HT-29 (cell line): ENCODE measurements around the gene HUNK. TPM values are rescaled to one million over a fixed set of nuclear protein-coding genes. Genes with fewer than 3 reads are reported as not detected.

Experiments
- DNase-seq: peaks from one replicate; pipeline ENCODE4 v3.0.0-alpha.2; 2015; ENCODE audit warnings: low spot score
- total RNA-seq: library from RNA; depleted of rRNA; stranded (reverse); fragments of >200 nt; shearing (Covaris generic); gene quantifications from 2 replicates; pipeline ENCODE4 v1.2.3, GENCODE V29; 2014

Gene HUNK
- total RNA-seq, 1 experiment from 2014 or later = not detected

- DNase-seq = no peak
These were observed 80.0 kb downstream of the HUNK start for GRCh38 chr21:31952828-31953227.

GRCh38 chr21:31957631-31958030 lies 84.8 kb downstream of the HUNK start:
- DNase-seq = no peak

- DNase-seq = no peak
These were observed 87.1 kb downstream of the HUNK start for GRCh38 chr21:31959881-31960280.

- DNase-seq = no peak
These were observed 88.2 kb downstream of the HUNK start for GRCh38 chr21:31961027-31961426.

- DNase-seq = no peak
These were observed 88.9 kb downstream of the HUNK start for GRCh38 chr21:31961704-31962103.

GRCh38 chr21:31964692-31965091 lies 91.9 kb downstream of the HUNK start:
- no peak for DNase-seq

- no peak for DNase-seq
These were observed 94.5 kb downstream of the HUNK start for GRCh38 chr21:31967334-31967733.

- DNase-seq = no peak
These were observed 99.8 kb downstream of the HUNK start for GRCh38 chr21:31972622-31973021.

GRCh38 chr21:31973402-31973944 lies 100.7 kb downstream of the HUNK start:
- DNase-seq = no peak

GRCh38 chr21:31974454-31974985 lies 101.7 kb downstream of the HUNK start:
- no peak for DNase-seq

GRCh38 chr21:31975491-31975890 lies 102.7 kb downstream of the HUNK start:
- DNase-seq = no peak

- no peak for DNase-seq
These were observed 105.0 kb downstream of the HUNK start for GRCh38 chr21:31977816-31978215.

GRCh38 chr21:31983120-31983519 lies 110.3 kb downstream of the HUNK start:
- no peak for DNase-seq

- DNase-seq = no peak
These were observed 110.7 kb downstream of the HUNK start for GRCh38 chr21:31983554-31983953.

- DNase-seq = no peak
These were observed 112.6 kb downstream of the HUNK start for GRCh38 chr21:31985398-31985797.

- DNase-seq = no peak
These were observed 113.4 kb downstream of the HUNK start for GRCh38 chr21:31986035-31986856.

GRCh38 chr21:31987696-31988095 lies 114.9 kb downstream of the HUNK start:
- no peak for DNase-seq

- no peak for DNase-seq
These were observed 115.9 kb downstream of the HUNK start for GRCh38 chr21:31988492-31989290.

- peak; percentile 1 for DNase-seq
These were observed 118.8 kb downstream of the HUNK start for GRCh38 chr21:31991356-31992331.

GRCh38 chr21:31992391-31992790 lies 119.6 kb downstream of the HUNK start:
- DNase-seq = no peak
